ENCODE measurements around the gene NCOA7. TPM values are rescaled to one million over a fixed set of nuclear protein-coding genes. Genes with fewer than 3 reads are reported as not detected.

The NCOA7 gene
- total RNA-seq, 1 experiment from 2014 or later = 9.4 TPM

DNA sequence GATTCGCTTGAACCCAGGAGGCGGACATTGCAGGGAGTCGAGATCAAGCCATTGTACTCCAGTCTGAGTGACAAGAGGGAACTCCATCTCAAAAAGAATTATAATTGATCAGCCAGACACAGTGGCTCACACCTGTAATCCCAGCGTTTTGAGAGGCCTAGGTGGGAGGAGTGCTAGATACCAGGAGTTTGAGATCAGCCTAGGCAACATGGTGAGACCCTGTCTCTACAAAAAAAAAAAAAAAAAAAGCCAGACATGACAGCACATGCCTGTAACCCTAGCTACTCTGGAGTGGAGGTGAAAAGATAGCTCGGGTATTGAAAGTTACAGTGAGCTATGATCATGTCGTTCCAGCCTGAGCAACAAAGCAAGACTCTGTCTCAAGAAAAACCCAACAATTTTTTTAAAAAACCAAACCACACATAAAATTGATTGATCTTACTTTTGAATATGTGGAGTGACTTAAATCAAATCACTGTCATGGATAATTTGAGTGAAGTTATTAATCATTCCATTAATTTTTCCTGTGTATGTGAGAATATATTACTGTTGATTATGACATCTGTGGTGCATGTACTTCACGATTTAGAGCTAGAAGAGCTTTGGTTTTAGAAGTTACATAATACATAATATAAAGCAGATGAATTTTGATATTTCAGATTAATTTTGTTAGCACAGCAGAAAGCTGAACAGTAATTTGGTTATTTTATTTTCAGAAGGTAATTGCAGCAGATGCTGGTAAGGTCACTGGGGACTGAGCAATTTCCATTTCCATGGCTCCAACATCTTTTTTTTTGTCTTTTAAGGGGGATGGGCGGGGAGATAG lies 34.4 kb downstream of the NCOA7 start:
- Histone ChIP-seq H3K4me2 (ENCODE audit: insufficient read depth, insufficient read length, low read length) (no peak overlapping the region), H3K56ac (ENCODE audit: insufficient read length, low read depth, low read length) (no peak overlapping the region), H2AFZ (ENCODE audit: low read length) (no peak overlapping the region), H2BK15ac (ENCODE audit: low read depth, low read length) (no peak overlapping the region), H4K91ac (ENCODE audit: insufficient read length, low read depth, low read length) (no peak overlapping the region), H2BK12ac (ENCODE audit: insufficient read length, low read depth, low read length) (no peak overlapping the region), H4K8ac (replicated peaks; ENCODE audit: insufficient read length, low read depth, low read length) (no peak overlapping the region), H4K20me1 (ENCODE audit: control insufficient read depth, insufficient read depth, insufficient read length) (no peaks in the 10 kb centered on the region), H3K4me1 (ENCODE audit: insufficient read depth, low read length) (no peaks in the 10 kb centered on the region), H3K27ac (ENCODE audit: insufficient read length, low read depth, low read length) (no peak overlapping the region), H2AK5ac (ENCODE audit: insufficient read length, low read length) (no peak overlapping the region), H3K23ac (ENCODE audit: insufficient read length, low read depth, low read length) (no peak overlapping the region), H3K9ac (ENCODE audit: extremely low read depth, insufficient read length, low read length) (no peak overlapping the region), H2BK20ac (ENCODE audit: low read depth, low read length, poor library complexity, severe bottlenecking) (no peak overlapping the region), H3K27me3 (ENCODE audit: insufficient read depth, low read length) (no peaks in the 10 kb centered on the region), H3K4ac (ENCODE audit: low read depth, low read length) (no peak overlapping the region), H3K79me2 (ENCODE audit: insufficient read depth, low read length) (no peaks in the 10 kb centered on the region), H3K23me2 (ENCODE audit: insufficient read length, low read depth, low read length, poor library complexity, severe bottlenecking) (no peaks in the 10 kb centered on the region), H3T11ph (ENCODE audit: low read length) (no peak overlapping the region), H3K14ac (ENCODE audit: insufficient read depth, low read length) (no peak overlapping the region), H2BK5ac (ENCODE audit: insufficient read length, low read length) (no peak overlapping the region), H2BK120ac (ENCODE audit: low read depth, low read length, poor library complexity, severe bottlenecking) (no peak overlapping the region), H4K5ac (ENCODE audit: insufficient read length, low read depth, low read length) (no peak overlapping the region), H3K79me1 (ENCODE audit: insufficient read depth, low read depth, low read length, poor library complexity, severe bottlenecking) (no peaks in the 10 kb centered on the region), H3K9me3 (ENCODE audit: control insufficient read depth, low read depth, low read length) (no peaks in the 10 kb centered on the region), H3K18ac (ENCODE audit: insufficient read length, low read depth, low read length) (no peak overlapping the region)
- no peak overlapping the region for H3K4me3 Mint-ChIP-seq
- peak overlapping the region in 1 of 3 experiments; percentile 72; a peak in 2 of 7 replicates for H3K27ac Mint-ChIP-seq
- no peak for DNase-seq
- H3K4me1 Mint-ChIP-seq = peaks cover 0 to 7% of the 10 kb centered on the region in 2 experiments; a peak in 3 of 4 replicates
- no peaks in the 10 kb centered on the region for H3K27me3 Mint-ChIP-seq (ENCODE audit: low read depth)
- WGBS (ENCODE audit: extremely low coverage, insufficient read length, low lambda C conversion rate) = no CpG with 5 or more reads among the region's 8 CpGs
- H3K9me3 Mint-ChIP-seq = no peaks in the 10 kb centered on the region
- peaks cover 0 to 4% (median 0%) of the 10 kb centered on the region in 3 experiments; a peak in 1 of 7 replicates for H3K36me3 Mint-ChIP-seq (ENCODE audit: insufficient read depth in 1 of 3, low read depth in 3 of 3)
- no peak for TF ChIP-seq CTCF (conservative IDR thresholded peaks at IDR 0.05)
